ENCODE data around the gene MORF4L1. TPM values are rescaled to one million over a fixed set of nuclear protein-coding genes. Genes with fewer than 3 reads are reported as not detected.
"Not testable (repeated sequence)": the region's sequence is repeated elsewhere in the genome, so short reads cannot be mapped to it uniquely, and the experiment has no call there.

The MORF4L1 gene
- total RNA-seq, 1 donor from 2014 or later: 271 TPM

GRCh38 chr15:78836333-78836732 is 36.4 kb upstream of the MORF4L1 start:
- no peak for TF ChIP-seq CTCF (IDR thresholded peaks at IDR 0.05)
- POLR2A ChIA-PET: interaction anchor here (0.6 kb wide), 1 partner anchor 9 kb away, joined by 3 read pairs; no protein-coding TSS in a partner anchor

DNA sequence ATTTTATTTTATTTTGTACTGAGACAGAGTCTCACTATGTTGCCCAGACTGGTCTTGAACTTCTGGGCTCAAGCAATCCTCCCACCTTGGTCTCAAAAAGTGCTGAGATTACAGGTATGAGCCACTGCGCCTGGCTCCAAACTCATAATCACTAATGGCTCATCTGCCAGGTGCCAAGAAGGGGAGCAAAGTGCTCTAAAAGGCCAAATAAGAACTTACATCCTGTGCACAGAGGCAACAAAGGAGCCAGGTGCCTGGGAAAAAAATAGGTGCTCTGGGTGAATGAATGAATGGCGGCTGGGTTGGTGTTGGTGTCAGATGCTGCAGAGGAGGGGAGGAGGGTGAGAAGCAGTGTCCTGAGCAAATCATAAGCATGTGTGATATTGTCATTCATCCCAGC is 35.6 kb upstream of the MORF4L1 start:
- intact Hi-C loops (cut with micrococcal nuclease): no loop called here

More at GRCh38 chr15:78836333-78836732, 36.4 kb upstream of the MORF4L1 start:
- H3K4me3 Mint-ChIP-seq: no peak overlapping the region
- H3K9me3 Mint-ChIP-seq: no peaks in the 10 kb centered on the region
- ATAC-seq (ENCODE audit: low read depth): no peak
- no peak for DNase-seq
- CTCF ChIA-PET: interaction anchor here (1.2 kb wide), 1 partner anchor 29 kb away, joined by 3 read pairs; no protein-coding TSS in a partner anchor
- H3K27ac Mint-ChIP-seq: no peak overlapping the region
- H3K36me3 Mint-ChIP-seq (ENCODE audit: low read depth): no peaks in the 10 kb centered on the region
- intact Hi-C loops (cut with micrococcal nuclease): no loop called here
- H3K4me1 Mint-ChIP-seq: peaks cover 8% of the 10 kb centered on the region
- peaks cover 5% of the 10 kb centered on the region for H3K27me3 Mint-ChIP-seq

GRCh38 chr15:78837543-78837942 is 35.1 kb upstream of the MORF4L1 start:
- no peak overlapping the region for H3K27ac Mint-ChIP-seq
- CTCF ChIA-PET: no interaction called here
- H3K9me3 Mint-ChIP-seq: no peaks in the 10 kb centered on the region
- no peaks in the 10 kb centered on the region for H3K36me3 Mint-ChIP-seq (ENCODE audit: low read depth)
- ATAC-seq (ENCODE audit: low read depth): no peak
- POLR2A ChIA-PET: interaction anchor here (1.0 kb wide), 1 partner anchor 10 kb away, joined by 6 read pairs; no protein-coding TSS in a partner anchor
- TF ChIP-seq CTCF (IDR thresholded peaks at IDR 0.05): no peak
- DNase-seq: no peak
- peaks cover 2% of the 10 kb centered on the region for H3K27me3 Mint-ChIP-seq
- intact Hi-C loops (cut with micrococcal nuclease): no loop called here
- no peak overlapping the region for H3K4me3 Mint-ChIP-seq
- H3K4me1 Mint-ChIP-seq: peaks cover 10% of the 10 kb centered on the region

More for the DNA sequence above, 35.6 kb upstream of the MORF4L1 start:
- ATAC-seq (ENCODE audit: low read depth) (no peak), DNase-seq (no peak)
- CTCF ChIA-PET: no interaction called here
- Mint-ChIP-seq H3K27ac (no peak overlapping the region), H3K27me3 (peaks cover 2% of the 10 kb centered on the region), H3K4me3 (no peak overlapping the region), H3K4me1 (peaks cover 8% of the 10 kb centered on the region), H3K36me3 (ENCODE audit: low read depth) (no peaks in the 10 kb centered on the region), H3K9me3 (no peaks in the 10 kb centered on the region)
- no peak for TF ChIP-seq CTCF (IDR thresholded peaks at IDR 0.05)
- POLR2A ChIA-PET: interaction anchor here (1.0 kb wide), 1 partner anchor 11 kb away, joined by 6 read pairs; no protein-coding TSS in a partner anchor

- ChIA-PET CTCF (no interaction called here), POLR2A (no interaction called here)
- intact Hi-C loops (cut with micrococcal nuclease): no loop called here
- Mint-ChIP-seq H3K9me3 (no peaks in the 10 kb centered on the region), H3K36me3 (ENCODE audit: low read depth) (no peaks in the 10 kb centered on the region), H3K27me3 (peaks cover 2% of the 10 kb centered on the region), H3K4me3 (no peak overlapping the region), H3K4me1 (peaks cover 10% of the 10 kb centered on the region), H3K27ac (no peak overlapping the region)
- ATAC-seq (ENCODE audit: low read depth): no peak
- no peak for TF ChIP-seq CTCF (IDR thresholded peaks at IDR 0.05)
- no peak for DNase-seq
Observed at GRCh38 chr15:78838489-78838888, 34.2 kb upstream of the MORF4L1 start.

DNA sequence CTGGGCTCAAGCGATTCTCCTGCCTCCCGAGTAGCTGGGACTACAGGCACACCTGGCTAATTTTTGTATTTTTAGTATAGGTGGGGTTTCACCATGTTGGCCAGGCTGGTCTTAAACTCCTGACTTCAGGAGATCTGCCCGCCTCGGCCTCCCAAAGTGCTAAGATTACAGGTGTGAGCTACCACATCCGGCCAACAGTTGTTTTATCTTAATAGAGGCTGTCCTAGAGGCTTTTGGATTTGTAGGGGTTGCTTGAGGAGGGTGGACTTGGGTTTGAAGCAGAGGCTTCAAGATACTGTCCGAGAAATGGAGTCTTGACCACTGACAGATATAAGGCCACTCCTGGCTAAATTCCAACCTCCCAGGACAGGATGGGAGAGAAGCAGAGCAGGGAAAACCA is 33.5 kb upstream of the MORF4L1 start:
- ATAC-seq (ENCODE audit: low read depth); H3K36me3 Mint-ChIP-seq (ENCODE audit: low read depth); POLR2A ChIA-PET; DNase-seq; H3K4me1 Mint-ChIP-seq; H3K4me3 Mint-ChIP-seq; intact Hi-C loops (cut with micrococcal nuclease); H3K9me3 Mint-ChIP-seq; H3K27ac Mint-ChIP-seq; H3K27me3 Mint-ChIP-seq: not testable (repeated sequence)
- CTCF ChIA-PET: interaction anchor here (0.6 kb wide), 1 partner anchor 85 kb away, joined by 3 read pairs; no protein-coding TSS in a partner anchor
